Stimulated activated CD8-positive, alpha-beta memory T cell treated with anti-CD3 and anti-CD28 coated beads, Interleukin-4, amount 100 ng/mL, for 4 hours (primary cell): ENCODE measurements around the gene NKAIN2.

Source experiments
- DNase-seq, 2 donors: peaks; one replicate each; pipeline ENCODE4 v3.0.0-alpha.2; 2020; ENCODE audit warnings: low read depth in 2 of 2, low spot score in 1 of 2

Gene NKAIN2

DNA sequence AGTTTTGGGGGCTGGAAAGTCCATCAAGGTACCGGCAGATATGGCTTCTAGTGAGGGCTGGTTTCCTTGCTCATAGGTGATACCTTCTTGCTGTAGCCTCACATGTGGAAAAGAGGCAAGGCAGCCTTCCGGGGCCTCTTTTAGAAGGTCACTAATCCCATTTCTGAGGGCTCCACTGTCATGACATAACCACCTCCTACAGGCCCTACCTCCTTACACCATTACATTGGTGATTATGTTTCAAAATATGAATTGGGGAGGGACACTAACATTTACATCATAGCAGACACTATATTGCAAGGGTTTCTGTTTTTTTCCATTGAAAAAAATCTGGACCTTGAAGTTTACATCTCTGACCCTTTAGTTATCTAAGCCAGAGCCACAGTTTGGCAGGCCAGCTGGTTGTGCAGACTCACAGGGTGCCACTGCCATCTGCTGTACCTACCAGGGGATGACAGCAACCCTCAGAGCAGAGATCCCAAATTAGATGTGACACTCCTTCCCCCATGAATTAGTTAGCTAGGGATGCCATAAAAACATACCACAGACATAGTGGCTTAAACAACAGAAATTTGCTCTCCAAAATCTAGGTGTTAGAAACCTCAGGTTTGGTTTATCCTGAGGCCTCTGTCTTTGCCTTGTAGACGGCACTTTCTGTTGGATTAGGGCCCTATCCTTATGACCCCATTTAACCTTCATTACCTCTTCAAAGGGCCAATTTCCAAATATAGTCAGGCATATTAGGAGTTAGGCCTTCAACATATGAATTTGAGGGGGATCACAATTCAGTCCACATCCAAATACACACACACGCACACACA is 992.2 kb downstream of the NKAIN2 start:
- DNase-seq: no peak

DNA sequence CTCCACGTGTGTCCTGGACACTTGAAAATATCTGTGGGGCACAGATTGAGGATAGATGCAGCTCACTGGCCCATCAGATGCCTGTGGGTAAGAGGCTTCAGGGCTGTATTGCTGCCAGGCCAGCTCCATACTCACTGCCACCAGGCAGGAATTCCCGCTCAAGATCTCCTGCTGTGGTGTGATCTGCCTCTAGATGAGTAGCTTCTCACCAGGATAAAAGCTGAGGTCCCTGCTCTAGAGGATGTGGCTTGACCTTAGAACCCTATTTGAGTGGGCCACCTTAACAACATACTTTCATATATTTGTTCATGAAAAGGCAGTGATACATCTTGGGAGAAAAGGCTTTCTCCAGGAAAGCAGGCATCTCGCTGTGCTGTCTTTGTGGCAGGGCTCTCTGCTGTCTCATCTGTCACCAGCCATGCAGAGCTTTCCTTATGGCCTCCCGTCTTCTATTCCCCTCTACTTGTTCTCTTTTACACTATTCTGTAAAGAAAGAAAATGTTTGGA is 992.9 kb downstream of the NKAIN2 start:
- DNase-seq: no peak

DNA sequence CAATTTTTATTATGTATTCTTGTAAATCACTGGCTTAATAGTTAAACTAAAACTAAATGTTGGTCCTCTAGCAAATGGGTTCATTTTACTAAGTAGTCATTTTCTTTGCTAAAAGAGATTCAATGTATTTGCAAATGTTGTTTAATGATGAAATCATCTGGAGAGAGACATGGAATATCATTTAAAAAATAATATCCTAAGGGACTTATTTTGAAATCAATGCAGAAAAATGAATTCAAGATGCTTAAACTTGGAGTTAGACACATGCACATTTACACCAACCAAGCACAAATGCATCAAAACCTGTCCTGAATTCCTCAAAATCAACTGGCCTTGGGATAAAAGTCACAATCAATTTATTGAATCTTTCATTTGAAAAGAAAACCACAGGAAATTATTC is 993.6 kb downstream of the NKAIN2 start:
- DNase-seq: no peak

GRCh38 chr6:124798942-124799496 is 995.4 kb downstream of the NKAIN2 start:
- DNase-seq: no peak

GRCh38 chr6:124799638-124800037 is 996.0 kb downstream of the NKAIN2 start:
- DNase-seq: no peak

GRCh38 chr6:124800222-124800621 is 996.6 kb downstream of the NKAIN2 start:
- DNase-seq: no peak

- DNase-seq: no peak
Observed at GRCh38 chr6:124812067-124812466, 1008.4 kb downstream of the NKAIN2 start.

DNA sequence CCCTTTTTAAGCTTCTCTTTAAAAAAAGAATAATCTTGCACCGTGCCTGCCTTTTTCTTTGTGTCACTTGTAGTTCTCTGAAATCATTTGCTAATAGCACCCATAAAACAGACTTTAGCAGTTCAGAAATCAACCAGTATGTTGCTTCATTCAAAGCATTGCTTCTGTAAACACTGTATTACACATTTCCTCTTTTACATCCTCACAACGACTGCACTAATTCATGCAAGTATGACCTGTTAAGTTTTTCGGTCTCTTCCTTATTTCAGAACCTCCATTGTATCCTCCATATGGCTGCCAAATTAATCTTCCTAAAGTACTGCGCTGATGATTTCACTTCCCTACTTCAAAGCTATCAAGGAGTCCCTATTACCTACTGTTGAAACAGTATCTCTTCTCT is 1015.7 kb downstream of the NKAIN2 start:
- DNase-seq: no peak

DNA sequence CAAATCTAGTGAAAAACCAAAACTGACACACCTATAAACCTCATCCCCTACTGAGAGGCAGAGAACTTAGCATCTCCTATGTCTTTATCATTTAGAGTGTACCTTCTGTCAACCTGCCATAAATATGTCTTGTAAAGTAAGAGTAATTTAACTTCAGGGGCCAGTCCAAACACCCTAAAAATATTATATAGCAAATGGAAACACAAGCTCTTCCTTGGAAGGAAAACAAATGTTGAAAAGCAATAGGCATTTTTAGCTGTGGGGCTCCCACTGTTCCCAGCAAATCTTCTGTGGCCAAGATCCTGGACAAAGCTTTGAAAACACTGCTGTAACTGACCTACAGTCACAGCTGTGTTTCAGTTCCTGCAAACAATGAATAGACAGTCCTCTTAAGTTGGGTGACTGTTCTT is 1018.5 kb downstream of the NKAIN2 start:
- DNase-seq: no peak

GRCh38 chr6:124822721-124823120 is 1019.1 kb downstream of the NKAIN2 start:
- no peak for DNase-seq

DNA sequence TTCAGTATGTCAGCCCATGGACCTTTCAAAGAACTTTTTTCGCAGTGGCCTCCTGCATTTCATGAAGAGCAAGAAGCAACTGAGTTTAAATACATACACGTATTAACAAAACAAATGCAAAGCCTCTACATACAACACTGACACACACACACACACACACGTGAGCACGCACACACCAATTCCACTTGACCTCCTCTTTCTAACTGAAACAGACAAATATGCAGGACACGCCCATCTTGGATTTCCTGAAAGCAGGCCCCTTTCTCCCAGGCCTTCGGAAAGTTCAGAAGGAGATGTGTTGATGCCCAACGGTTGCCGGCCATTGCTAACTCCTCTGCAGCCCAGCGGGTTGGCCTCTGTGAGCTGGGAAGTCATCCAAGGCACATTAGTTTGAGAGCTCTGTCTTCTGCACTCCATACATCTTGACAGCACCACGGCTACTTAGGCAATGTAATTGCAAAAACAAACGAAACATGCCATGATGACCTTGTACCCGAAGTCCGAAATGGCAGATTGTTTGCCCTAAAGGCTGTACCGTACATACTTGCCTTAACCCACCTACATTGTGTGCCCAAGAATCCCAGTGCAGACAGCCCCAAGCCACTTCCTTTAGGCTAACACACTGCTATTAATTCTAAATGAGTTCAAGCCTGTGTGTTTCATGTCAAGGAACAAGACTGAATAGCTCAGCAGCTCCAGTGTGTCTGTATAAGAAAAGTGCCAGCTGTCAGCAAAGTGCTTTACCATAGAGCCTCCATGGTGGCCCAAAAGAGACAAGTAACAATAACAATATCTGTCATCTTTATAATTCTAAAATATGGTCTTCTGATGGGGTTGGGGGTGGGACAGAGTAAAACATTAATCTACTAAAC is 1019.8 kb downstream of the NKAIN2 start:
- no peak for DNase-seq

GRCh38 chr6:124825564-124825963 is 1021.9 kb downstream of the NKAIN2 start:
- no peak for DNase-seq

DNA sequence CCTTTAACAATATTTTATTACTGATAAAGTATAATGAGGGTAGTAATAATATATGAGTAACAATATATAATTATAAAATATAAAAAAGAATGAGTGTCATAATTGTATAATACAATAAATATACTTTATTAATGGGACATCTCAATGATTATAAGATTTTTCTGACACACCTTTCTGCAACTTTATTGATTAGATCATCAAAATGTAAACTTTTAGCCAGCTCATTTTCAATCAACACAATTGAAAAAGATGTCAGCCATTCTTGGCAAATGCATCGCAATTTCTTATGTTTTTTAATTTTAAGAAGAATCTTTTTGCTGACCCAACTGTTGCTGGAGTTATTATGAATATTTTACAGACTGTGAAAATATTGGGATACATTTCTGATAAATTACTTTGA is 1026.2 kb downstream of the NKAIN2 start:
- DNase-seq: no peak

GRCh38 chr6:124830506-124830905 is 1026.8 kb downstream of the NKAIN2 start:
- DNase-seq: no peak

- DNase-seq: no peak
Observed at GRCh38 chr6:124854338-124854922, 1050.8 kb downstream of the NKAIN2 start.

GRCh38 chr6:124857746-124858145 is 1054.1 kb downstream of the NKAIN2 start:
- DNase-seq: no peak

DNA sequence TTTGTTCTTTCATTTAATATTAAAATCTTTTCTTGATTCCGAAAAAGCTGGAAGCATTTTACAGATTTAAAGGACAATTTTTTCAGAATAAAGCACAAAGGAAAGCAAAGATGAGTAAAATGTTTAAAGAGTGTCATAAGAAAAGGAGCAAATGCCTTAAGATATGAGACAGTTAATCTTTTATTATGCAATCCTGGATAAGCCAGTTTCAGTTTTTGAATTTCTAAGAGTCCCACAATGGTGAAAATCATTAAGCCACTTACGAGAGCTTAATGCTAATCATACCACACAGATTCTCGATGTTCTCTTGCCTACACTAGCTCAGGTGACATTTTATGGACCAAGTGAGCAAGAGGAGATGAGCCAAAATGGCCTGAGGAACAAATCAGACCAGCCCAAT is 1054.9 kb downstream of the NKAIN2 start:
- DNase-seq: no peak

GRCh38 chr6:124859366-124859765 is 1055.7 kb downstream of the NKAIN2 start:
- DNase-seq: no peak

GRCh38 chr6:124866040-124866439 is 1062.4 kb downstream of the NKAIN2 start:
- no peak for DNase-seq

GRCh38 chr6:124867121-124867520 is 1063.5 kb downstream of the NKAIN2 start:
- no peak for DNase-seq

- DNase-seq: no peak
Observed at GRCh38 chr6:124868481-124868880, 1064.8 kb downstream of the NKAIN2 start.
